IPS DF 4.7 (cell line): ENCODE results near the gene TMEM141.

ENCODE experiments used
- DNase-seq: peaks from one replicate; pipeline ENCODE4 v3.0.0-alpha.2; 2013; ENCODE audit warnings: low spot score; ENCODE audit errors: extremely low read depth

The TMEM141 gene

GRCh38 chr9:136790640-136791515 lies at the start of gene TMEM141:
TSS of gene TMEM141 (plus strand) at chr9:136791344. CDS start at chr9:136791371, 27 bp downstream.
- DNase-seq, result peak; percentile 91

DNA sequence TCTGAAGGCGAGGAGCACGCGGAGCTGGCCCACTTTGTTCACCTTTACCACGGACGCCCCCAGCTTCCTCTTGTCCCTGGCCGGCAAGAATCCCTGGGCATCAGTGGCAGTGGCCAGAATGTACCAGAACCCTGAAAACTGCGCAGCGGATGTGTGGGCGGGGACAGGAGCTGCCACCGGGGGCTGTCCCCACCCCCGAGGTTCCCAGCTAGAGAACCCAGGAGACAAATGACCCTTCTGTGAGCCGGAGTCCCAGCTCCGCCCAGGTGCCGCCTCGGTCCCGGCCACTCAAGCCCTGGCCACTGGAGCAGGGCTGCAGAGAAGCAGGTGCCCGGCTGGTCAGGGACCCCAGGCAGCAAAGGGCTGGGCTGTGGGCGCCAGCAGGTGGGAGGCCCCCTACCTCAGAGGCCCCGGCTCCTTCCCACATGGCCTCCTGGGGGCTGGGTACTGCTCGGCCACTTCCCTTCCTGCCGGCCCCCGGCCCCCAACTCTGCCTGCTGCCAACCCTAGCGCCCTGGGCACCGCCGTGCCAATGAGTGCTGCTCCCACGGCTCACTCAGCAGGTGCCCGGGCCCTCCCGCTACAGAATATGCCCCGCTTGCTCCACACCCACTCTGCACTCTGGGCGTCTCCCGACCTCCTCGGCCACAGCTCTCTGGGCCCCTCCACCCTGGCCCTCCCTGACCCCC lies 49.1 kb upstream of the TMEM141 start:
- DNase-seq, result no peak

GRCh38 chr9:136742591-136743391 lies 48.4 kb upstream of the TMEM141 start, which contains the start of gene LCN10:
TSS of gene LCN10 (minus strand) at chr9:136742940. CDS start at chr9:136742903, 37 bp downstream.
- no peak for DNase-seq

GRCh38 chr9:136743639-136744211 lies 47.4 kb upstream of the TMEM141 start:
- no peak for DNase-seq

GRCh38 chr9:136744773-136745172 lies 46.4 kb upstream of the TMEM141 start:
- no peak for DNase-seq

- DNase-seq, result no peak
Observed at GRCh38 chr9:136745389-136746154, 45.6 kb upstream of the TMEM141 start.

- DNase-seq, result no peak
Observed at GRCh38 chr9:136746155-136746490, 45.0 kb upstream of the TMEM141 start.

DNA sequence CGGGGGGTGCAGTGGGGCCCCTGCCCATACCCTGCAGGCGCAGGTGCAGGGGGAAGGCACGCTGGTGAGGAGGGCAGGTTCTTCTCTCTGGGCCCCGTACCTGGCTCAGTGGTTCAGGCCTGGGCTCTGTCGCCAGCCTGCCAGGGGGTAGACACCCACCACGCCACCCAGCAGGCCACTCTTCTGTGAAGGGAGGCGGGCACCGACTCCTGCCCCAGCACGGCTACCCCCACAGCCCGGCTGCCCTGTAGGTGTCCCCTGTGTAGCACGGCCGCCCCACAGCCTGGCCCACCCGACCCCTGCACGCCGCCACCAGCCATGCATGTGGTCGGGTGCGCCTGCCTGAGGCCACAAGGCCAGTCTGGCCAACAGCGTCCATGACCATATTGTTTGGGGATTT lies 44.5 kb upstream of the TMEM141 start:
- no peak for DNase-seq

GRCh38 chr9:136747161-136748060 lies 43.7 kb upstream of the TMEM141 start:
- DNase-seq, result no peak

DNA sequence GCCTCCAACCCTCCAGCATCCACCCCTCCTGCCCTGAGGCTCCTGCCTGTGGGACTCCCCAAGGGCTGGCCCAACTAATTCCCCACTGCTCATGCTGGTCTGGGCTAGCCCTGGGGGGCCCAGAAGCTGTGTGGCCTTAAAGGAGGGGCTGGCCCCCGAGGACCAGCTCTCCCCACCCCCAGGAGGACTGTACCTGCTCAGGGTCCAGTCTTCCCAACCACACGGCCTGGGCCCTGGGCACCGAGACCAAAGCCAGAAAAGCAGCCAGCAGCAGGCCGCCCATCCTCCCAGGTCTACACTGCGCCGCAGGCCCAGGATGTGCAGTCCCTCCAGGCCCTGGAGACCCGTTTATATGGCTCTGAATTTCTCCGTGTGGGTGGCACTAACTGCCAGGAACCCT lies 42.9 kb upstream of the TMEM141 start, which contains the start of gene LCN6:
LCN6 (minus strand) TSS at position 325 of the 400 bp plus-strand sequence; CDS start at position 283, 42 bp downstream.
- no peak for DNase-seq

- no peak for DNase-seq
Observed at GRCh38 chr9:136748666-136749611, 42.2 kb upstream of the TMEM141 start.

GRCh38 chr9:136750526-136750925 lies 40.6 kb upstream of the TMEM141 start:
- no peak for DNase-seq

GRCh38 chr9:136751244-136751643 lies 39.9 kb upstream of the TMEM141 start:
- no peak for DNase-seq

DNA sequence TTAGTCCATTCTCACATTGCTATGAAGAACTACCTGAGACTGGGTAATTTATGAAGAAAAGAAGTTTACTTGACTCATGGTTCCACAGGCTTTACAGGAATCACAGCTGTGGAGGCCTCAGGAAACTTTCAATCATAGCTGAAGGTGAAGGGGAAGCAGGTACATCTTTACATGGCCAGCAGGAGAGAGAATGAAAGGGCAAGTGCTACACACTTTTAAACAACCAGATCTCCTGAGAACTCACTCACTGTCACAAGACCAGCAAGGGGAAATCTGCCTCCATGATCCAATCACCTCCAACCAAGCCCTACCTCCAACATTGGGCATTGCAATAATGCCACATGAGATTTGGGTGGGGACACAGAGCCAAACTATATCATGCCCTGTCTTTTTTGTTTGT lies 39.3 kb upstream of the TMEM141 start:
- DNase-seq, result no peak

DNA sequence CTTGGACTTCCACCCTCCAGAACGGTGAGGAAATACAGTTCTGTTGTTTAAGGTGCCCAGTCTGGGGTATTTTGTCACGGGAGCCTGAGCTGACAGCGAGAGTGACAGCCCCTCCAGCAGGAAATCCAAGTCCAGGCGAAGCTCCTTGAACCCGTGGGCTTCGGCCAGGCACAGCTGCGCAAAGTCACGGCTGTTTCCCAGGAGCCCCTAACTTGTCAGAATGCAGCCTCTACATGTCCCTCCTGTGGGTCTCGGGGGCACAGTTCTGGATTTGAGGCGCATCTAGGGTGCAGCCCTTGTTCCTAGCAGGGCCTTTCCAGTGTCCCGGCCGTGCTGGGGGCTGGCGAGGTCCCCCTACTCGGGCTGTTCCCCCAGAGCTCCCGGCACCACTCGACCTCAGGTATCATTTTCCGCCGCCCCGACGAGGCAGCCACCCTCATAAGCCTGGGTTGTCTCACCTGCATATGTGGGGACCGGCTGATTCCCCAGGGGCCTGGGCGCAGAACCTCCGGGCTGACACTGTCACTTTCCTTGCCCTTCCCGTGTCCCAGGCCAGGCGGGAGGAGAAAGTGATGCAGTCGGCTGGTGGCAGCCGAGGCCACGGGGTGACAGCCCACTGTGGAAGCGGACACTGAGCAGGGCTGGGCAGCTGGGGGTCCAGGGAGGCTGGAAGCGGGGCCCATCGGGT lies 37.6 kb upstream of the TMEM141 start:
- DNase-seq, result no peak

DNA sequence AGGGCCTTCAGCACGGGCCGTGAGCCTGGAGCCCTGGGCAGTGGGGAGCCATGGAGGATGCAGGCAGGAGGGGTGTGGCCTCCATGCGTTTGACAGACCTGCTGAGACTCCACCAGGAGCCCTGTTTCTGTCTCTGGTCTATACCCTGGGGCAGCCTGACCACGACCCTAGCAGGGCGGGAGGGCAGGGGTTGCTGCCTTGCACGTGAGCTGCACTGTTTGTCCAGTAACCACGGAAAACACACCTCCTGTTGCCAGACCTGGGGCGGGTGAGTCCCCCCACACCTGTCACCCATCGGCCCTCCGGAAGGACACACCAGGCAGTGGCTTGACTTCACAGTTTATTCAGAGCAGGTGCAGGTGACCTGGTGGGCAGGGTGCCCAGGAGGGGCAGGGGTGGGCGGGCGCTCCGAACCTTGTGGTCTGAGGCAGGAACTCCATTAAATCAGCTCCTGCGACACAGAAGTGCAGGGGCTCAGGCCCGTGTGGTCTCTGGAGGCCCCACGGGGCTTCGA lies 37.0 kb upstream of the TMEM141 start:
- no peak for DNase-seq

DNA sequence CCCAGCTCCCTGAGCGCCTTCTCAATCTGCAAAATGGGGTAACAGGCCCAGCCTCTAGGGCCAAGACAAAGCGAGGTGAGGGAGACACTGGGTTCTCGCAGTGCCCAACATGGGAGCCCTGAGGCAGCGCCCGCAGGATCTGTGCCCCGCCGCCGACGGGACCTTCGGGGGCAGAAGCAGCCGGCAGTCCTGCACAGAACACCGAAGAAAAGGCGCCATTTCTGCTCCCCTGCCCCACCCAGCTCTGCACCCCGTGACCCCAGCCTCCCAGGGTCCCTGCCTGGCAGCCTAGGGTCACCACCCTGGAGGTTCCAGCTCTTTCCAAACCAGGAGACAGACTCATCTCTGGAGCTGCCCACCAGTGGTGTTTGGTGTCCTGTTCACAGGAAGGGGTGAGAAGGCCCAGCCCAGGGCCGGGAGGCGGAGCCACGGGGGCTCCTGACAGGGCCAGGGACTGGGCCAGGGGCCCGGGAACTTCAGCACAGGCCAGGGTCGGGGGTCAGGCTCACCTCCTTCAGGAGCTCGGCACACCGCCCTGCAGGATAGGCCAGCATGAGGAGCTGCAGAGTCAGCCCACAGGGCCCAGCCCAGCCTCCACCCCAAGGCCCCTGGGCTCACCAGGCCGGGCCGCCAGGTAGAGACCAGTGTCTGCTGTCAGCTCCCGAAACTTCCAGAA lies 36.4 kb upstream of the TMEM141 start:
- no peak for DNase-seq
